GM10266 (cell line): ENCODE measurements around the gene TTC12.
A peak's percentile ranks its signal among the peaks of the same experiment; 100 is the strongest.

ENCODE experiments used
- DNase-seq: peaks from one replicate; pipeline ENCODE4 v3.0.0; 2012; ENCODE audit errors: extremely low spot score
- CTCF ChIP-seq: IDR thresholded peaks from 2 replicates; pipeline ENCODE4 v1.5.1; 2012; ENCODE audit warnings: mild to moderate bottlenecking, low read depth; ENCODE audit not compliant: control insufficient read depth, insufficient read depth; ENCODE audit errors: missing control alignments

The TTC12 gene

GRCh38 chr11:113329725-113330124 is 15.3 kb downstream of the TTC12 start:
- peak; percentile 32 for DNase-seq
- TF ChIP-seq CTCF: no peak

GRCh38 chr11:113331441-113331840 is 17.1 kb downstream of the TTC12 start:
- no peak for DNase-seq
- TF ChIP-seq CTCF: no peak

- no peak for TF ChIP-seq CTCF
- DNase-seq: no peak
These were observed 17.6 kb downstream of the TTC12 start for GRCh38 chr11:113332023-113332422.

- TF ChIP-seq CTCF: no peak
- peak; percentile 54 for DNase-seq
These were observed 18.4 kb downstream of the TTC12 start for GRCh38 chr11:113332638-113333329.

GRCh38 chr11:113334183-113334582 is 19.8 kb downstream of the TTC12 start:
- DNase-seq: peak; percentile 34
- TF ChIP-seq CTCF: no peak

GRCh38 chr11:113338730-113339129 is 24.3 kb downstream of the TTC12 start:
- no peak for DNase-seq
- TF ChIP-seq CTCF: no peak

- TF ChIP-seq CTCF: no peak
- DNase-seq: no peak
These were observed 25.7 kb downstream of the TTC12 start for GRCh38 chr11:113339929-113340589.
